IPS DF 19.7 (cell line): Measurements from ENCODE around the gene ICAM5.
"Not testable (repeated sequence)": the region's sequence is repeated elsewhere in the genome, so short reads cannot be mapped to it uniquely, and the experiment has no call there.

Experiments used
- DNase-seq: peaks from one replicate; pipeline ENCODE4 v3.0.0-alpha.2; 2013; ENCODE audit warnings: low read depth, low spot score

The ICAM5 gene

GRCh38 chr19:10318807-10319682 lies 29.3 kb downstream of the ICAM5 start:
- DNase-seq = no peak

GRCh38 chr19:10320602-10321416 lies 31.1 kb downstream of the ICAM5 start:
- DNase-seq = no peak

GRCh38 chr19:10321417-10321797 lies 31.7 kb downstream of the ICAM5 start:
- no peak for DNase-seq

GRCh38 chr19:10321874-10322835 lies 32.4 kb downstream of the ICAM5 start:
- no peak for DNase-seq

GRCh38 chr19:10325732-10326131 lies 36.0 kb downstream of the ICAM5 start:
- no peak for DNase-seq

- DNase-seq = no peak
Measured at GRCh38 chr19:10327793-10328192, 38.0 kb downstream of the ICAM5 start.

GRCh38 chr19:10328558-10329429 lies 39.0 kb downstream of the ICAM5 start:
- DNase-seq = no peak

GRCh38 chr19:10329555-10329954 lies 39.8 kb downstream of the ICAM5 start:
- DNase-seq = no peak

GRCh38 chr19:10332158-10332964 lies 42.6 kb downstream of the ICAM5 start:
- no peak for DNase-seq

- DNase-seq = no peak
Measured at GRCh38 chr19:10332965-10333757, 43.4 kb downstream of the ICAM5 start, which contains the start of gene RAVER1. TSS of gene RAVER1 (minus strand) at chr19:10333529. CDS start at chr19:10333507, 22 bp downstream.

GRCh38 chr19:10333758-10334587 lies 44.2 kb downstream of the ICAM5 start:
- DNase-seq = no peak

GRCh38 chr19:10334588-10335351 lies 45.0 kb downstream of the ICAM5 start:
- DNase-seq = no peak

- DNase-seq = no peak
Measured at GRCh38 chr19:10335352-10335985, 45.7 kb downstream of the ICAM5 start.

- DNase-seq = not testable (repeated sequence)
Measured at GRCh38 chr19:10336725-10337124, 47.0 kb downstream of the ICAM5 start.

GRCh38 chr19:10338940-10339339 lies 49.2 kb downstream of the ICAM5 start:
- DNase-seq = no peak

- no peak for DNase-seq
Measured at GRCh38 chr19:10339380-10339960, 49.7 kb downstream of the ICAM5 start, which contains the start of gene ICAM3. TSS of gene ICAM3 (minus strand) at chr19:10339624. CDS start at chr19:10339614, 10 bp downstream.
